H54 (cell line): ENCODE results near the gene LSM14A.
"Not testable (repeated sequence)": the region's sequence is repeated elsewhere in the genome, so short reads cannot be mapped to it uniquely, and the experiment has no call there.

Experiments
- DNase-seq: peaks from one replicate; pipeline ENCODE4 v3.0.0; 2011; ENCODE audit warnings: low spot score, mixed read lengths; ENCODE audit not compliant: insufficient read length
- FAIRE-seq: peaks from 3 replicates; lab custom pipeline; 2011; peaks lifted over from hg19 to GRCh38; lab: Jason Lieb, UNC
- POLR2A ChIP-seq: IDR thresholded peaks from 2 replicates; pipeline ENCODE4 v1.6.1; 2011; ENCODE audit warnings: low read depth, mild to moderate bottlenecking, low read length

LSM14A gene

GRCh38 chr19:34236035-34236987, 64.0 kb downstream of the LSM14A start:
- no peak for FAIRE-seq
- no peak for DNase-seq
- no peak for TF ChIP-seq POLR2A

GRCh38 chr19:34237283-34237682, 65.0 kb downstream of the LSM14A start:
- no peak for FAIRE-seq
- DNase-seq: no peak
- no peak for TF ChIP-seq POLR2A

GRCh38 chr19:34237939-34238338, 65.6 kb downstream of the LSM14A start:
- no peak for FAIRE-seq
- no peak for TF ChIP-seq POLR2A
- no peak for DNase-seq

- TF ChIP-seq POLR2A: no peak
- FAIRE-seq: no peak
- DNase-seq: no peak
Observed at GRCh38 chr19:34241513-34242337, 69.4 kb downstream of the LSM14A start.

- FAIRE-seq: not testable (repeated sequence)
- DNase-seq: peak; percentile 61
Observed at GRCh38 chr19:34243138-34243875, 71.0 kb downstream of the LSM14A start.

GRCh38 chr19:34243876-34244578, 71.7 kb downstream of the LSM14A start:
- no peak for TF ChIP-seq POLR2A
- no peak for FAIRE-seq
- DNase-seq: no peak

GRCh38 chr19:34244611-34245299, 72.5 kb downstream of the LSM14A start:
- TF ChIP-seq POLR2A: no peak
- FAIRE-seq: no peak
- no peak for DNase-seq

GRCh38 chr19:34246340-34246739, 74.0 kb downstream of the LSM14A start:
- DNase-seq: no peak
- FAIRE-seq: no peak
- TF ChIP-seq POLR2A: no peak

- DNase-seq (no peak), FAIRE-seq (no peak)
- no peak for TF ChIP-seq POLR2A
Observed at GRCh38 chr19:34248941-34249340, 76.6 kb downstream of the LSM14A start.

GRCh38 chr19:34253167-34253566, 80.9 kb downstream of the LSM14A start:
- not testable (repeated sequence) for FAIRE-seq, DNase-seq

- FAIRE-seq, DNase-seq: not testable (repeated sequence)
Observed at GRCh38 chr19:34253681-34254045, 81.4 kb downstream of the LSM14A start.

- peak; percentile 90 for DNase-seq
- no peak for FAIRE-seq
- TF ChIP-seq POLR2A: peak; percentile 84
Observed at GRCh38 chr19:34254046-34254697, 81.9 kb downstream of the LSM14A start, which contains the start of gene GARRE1. TSS of gene GARRE1 (plus strand) at chr19:34254554. CDS start at chr19:34300474, 45,920 bp downstream.
